Activated CD4-positive, alpha-beta T cell treated with anti-CD3 and anti-CD28 coated beads, Interleukin-2, Interleukin-4, amounts not matched to agents 100 ng/mL and 50 ng/mL, durations not matched to agents 16 hours and 8 hours (primary cell): Measurements from ENCODE around the gene L3MBTL3.

Experiments
- DNase-seq: peaks from one replicate; pipeline ENCODE4 v3.0.0-alpha.2; 2020; ENCODE audit warnings: low spot score

The L3MBTL3 gene

GRCh38 chr6:130018292-130018743, at the start of gene L3MBTL3:
TSS of gene L3MBTL3 (plus strand) at chr6:130018581. CDS start at chr6:130042700, 24,119 bp downstream.
- DNase-seq = peak; percentile 86

- DNase-seq = no peak
These were observed 49.3 kb upstream of the L3MBTL3 start for GRCh38 chr6:129969064-129969463.

GRCh38 chr6:129976110-129976509, 42.3 kb upstream of the L3MBTL3 start:
- no peak for DNase-seq

- no peak for DNase-seq
These were observed 40.0 kb upstream of the L3MBTL3 start for GRCh38 chr6:129978148-129978916.

GRCh38 chr6:129980821-129981220, 37.6 kb upstream of the L3MBTL3 start:
- no peak for DNase-seq

- no peak for DNase-seq
These were observed 36.8 kb upstream of the L3MBTL3 start for GRCh38 chr6:129981598-129981997.

- DNase-seq = peak; percentile 57
These were observed 29.0 kb upstream of the L3MBTL3 start for GRCh38 chr6:129989396-129989795.

- no peak for DNase-seq
These were observed 25.5 kb upstream of the L3MBTL3 start for GRCh38 chr6:129992881-129993280.

- DNase-seq = no peak
These were observed 24.0 kb upstream of the L3MBTL3 start for GRCh38 chr6:129994410-129994809.

- no peak for DNase-seq
These were observed 22.0 kb upstream of the L3MBTL3 start for GRCh38 chr6:129996387-129996786.

- DNase-seq = no peak
These were observed 17.6 kb upstream of the L3MBTL3 start for GRCh38 chr6:130000526-130001421.

- DNase-seq = no peak
These were observed 10.0 kb upstream of the L3MBTL3 start for GRCh38 chr6:130008236-130008873.

GRCh38 chr6:130009146-130009545, 9.2 kb upstream of the L3MBTL3 start:
- no peak for DNase-seq

- DNase-seq = no peak
These were observed 8.0 kb upstream of the L3MBTL3 start for GRCh38 chr6:130010387-130010786.

GRCh38 chr6:130012728-130013127, 5.7 kb upstream of the L3MBTL3 start:
- no peak for DNase-seq

- DNase-seq = no peak
These were observed 454 bp downstream of the L3MBTL3 start for GRCh38 chr6:130018744-130019325.

- peak; percentile 30 for DNase-seq
These were observed 1.1 kb downstream of the L3MBTL3 start for GRCh38 chr6:130019326-130020072.

- DNase-seq = peak; percentile 10
These were observed 1.9 kb downstream of the L3MBTL3 start for GRCh38 chr6:130020073-130020906.

- DNase-seq = peak; percentile 88
These were observed 2.7 kb downstream of the L3MBTL3 start for GRCh38 chr6:130020907-130021629.

- DNase-seq = peak; percentile 30
These were observed 8.5 kb downstream of the L3MBTL3 start for GRCh38 chr6:130026859-130027258.
